Measurements from ENCODE around the gene GTF3C1.
"Not testable (repeated sequence)": the region's sequence is repeated elsewhere in the genome, so short reads cannot be mapped to it uniquely, and the experiment has no call there.

Gene GTF3C1

GRCh38 chr16:27462200-27462845 is 87.4 kb downstream of the GTF3C1 start:
- no peak for DNase-seq

GRCh38 chr16:27461483-27462171 is 88.1 kb downstream of the GTF3C1 start:
- no peak for DNase-seq

- DNase-seq, result no peak
Measured at GRCh38 chr16:27460663-27461482, 88.8 kb downstream of the GTF3C1 start.

- no peak for DNase-seq
Measured at GRCh38 chr16:27460213-27460612, 89.5 kb downstream of the GTF3C1 start.

- no peak for DNase-seq
Measured at GRCh38 chr16:27458987-27459688, 90.6 kb downstream of the GTF3C1 start.

- DNase-seq, result no peak
Measured at GRCh38 chr16:27458258-27458657, 91.5 kb downstream of the GTF3C1 start.

GRCh38 chr16:27457605-27457900 is 92.2 kb downstream of the GTF3C1 start:
- not testable (repeated sequence) for DNase-seq

- no peak for DNase-seq
Measured at GRCh38 chr16:27455700-27456099, 94.0 kb downstream of the GTF3C1 start.

- DNase-seq, result no peak
Measured at GRCh38 chr16:27453494-27453825, 96.3 kb downstream of the GTF3C1 start.

GRCh38 chr16:27452569-27453493 is 96.9 kb downstream of the GTF3C1 start:
- DNase-seq, result no peak

- DNase-seq, result no peak
Measured at GRCh38 chr16:27450196-27450549, 99.5 kb downstream of the GTF3C1 start.

- peak in 2 of 4 experiments; percentile 26 to 28 for DNase-seq
Measured at GRCh38 chr16:27449434-27450195, 100.1 kb downstream of the GTF3C1 start.

GRCh38 chr16:27448532-27449433 is 100.9 kb downstream of the GTF3C1 start:
- DNase-seq, result no peak

- DNase-seq, result no peak
Measured at GRCh38 chr16:27447301-27447700, 102.4 kb downstream of the GTF3C1 start.

GRCh38 chr16:27446721-27447120 is 103.0 kb downstream of the GTF3C1 start:
- DNase-seq, result peak in 2 of 4 experiments; percentile 65 to 75

GRCh38 chr16:27445502-27446175 is 104.1 kb downstream of the GTF3C1 start:
- DNase-seq, result no peak

GRCh38 chr16:27444470-27444869 is 105.2 kb downstream of the GTF3C1 start:
- DNase-seq, result no peak

- no peak for DNase-seq
Measured at GRCh38 chr16:27444015-27444414, 105.7 kb downstream of the GTF3C1 start.

- DNase-seq, result no peak
Measured at GRCh38 chr16:27441998-27442397, 107.7 kb downstream of the GTF3C1 start.

GRCh38 chr16:27441276-27441675 is 108.4 kb downstream of the GTF3C1 start:
- no peak for DNase-seq

All from activated naive CD4-positive, alpha-beta T cell (primary cell).